MM.1S (cell line): ENCODE results near the gene RPTOR.

Experiments used
- DNase-seq: peaks from one replicate; pipeline ENCODE4 v3.0.0-alpha.2; 2015
- H2AFZ ChIP-seq: fragments of 300-600 bp; sonication (generic); 2 replicates; pipeline ENCODE4 v1.6.0; 2016; ENCODE audit warnings: antibody characterized with exemption, low read length
- H3F3A ChIP-seq: fragments of 300-600 bp; sonication (generic); 2 replicates; pipeline ENCODE4 v1.6.1; 2016; ENCODE audit warnings: mild to moderate bottlenecking, antibody characterized with exemption, low read length, moderate library complexity, mixed read lengths; ENCODE audit not compliant: insufficient read depth
- H3K27ac ChIP-seq: fragments of 300-600 bp; sonication (generic); 2 replicates; pipeline ENCODE4 v1.5.1; 2016; ENCODE audit warnings: mild to moderate bottlenecking, low read length
- H3K27me3 ChIP-seq: fragments of 300-600 bp; sonication (generic); replicated peaks from 2 replicates; pipeline ENCODE4 v1.6.0; 2016; ENCODE audit warnings: low read length; ENCODE audit not compliant: insufficient read depth
- H3K36me3 ChIP-seq: fragments of 300-600 bp; sonication (generic); replicated peaks from 2 replicates; pipeline ENCODE4 v1.6.1; 2016; ENCODE audit warnings: mild to moderate bottlenecking, low read length, mixed read lengths; ENCODE audit not compliant: insufficient read depth
- H3K4me1 ChIP-seq: fragments of 300-600 bp; sonication (generic); 2 replicates; pipeline ENCODE4 v1.6.1; 2016; ENCODE audit warnings: low read length, mixed read lengths
- H3K4me2 ChIP-seq: fragments of 300-600 bp; sonication (generic); 2 replicates; pipeline ENCODE4 v1.6.0; 2016; ENCODE audit warnings: low read depth, low read length
- H3K4me3 ChIP-seq: fragments of 300-600 bp; sonication (generic); 2 replicates; pipeline ENCODE4 v1.5.1; 2016; ENCODE audit warnings: low read length, mixed read lengths
- H3K79me2 ChIP-seq: fragments of 300-600 bp; sonication (generic); 2 replicates; pipeline ENCODE4 v1.6.1; 2016; ENCODE audit warnings: mixed run types, low read length, mixed read lengths
- H3K9ac ChIP-seq: fragments of 300-600 bp; sonication (generic); 2 replicates; pipeline ENCODE4 v1.6.1; 2016; ENCODE audit warnings: low read length, mixed read lengths
- H3K9me2 ChIP-seq: fragments of 300-600 bp; sonication (generic); replicated peaks from 2 replicates; pipeline ENCODE4 v1.6.1; 2016; ENCODE audit warnings: mild to moderate bottlenecking, low read length, mixed read lengths; ENCODE audit not compliant: insufficient read depth
- H3K9me3 ChIP-seq: fragments of 300-600 bp; sonication (generic); replicated peaks from 2 replicates; pipeline ENCODE4 v1.6.1; 2016; ENCODE audit warnings: mild to moderate bottlenecking, low read length, mixed read lengths; ENCODE audit not compliant: insufficient read depth
- H4K20me1 ChIP-seq: fragments of 300-600 bp; sonication (generic); 2 replicates; pipeline ENCODE4 v1.6.1; 2016; ENCODE audit warnings: mild to moderate bottlenecking, low read length, moderate library complexity, mixed read lengths; ENCODE audit not compliant: insufficient read depth
- EZH2 ChIP-seq: fragments of 300-600 bp; sonication (generic); optimal IDR thresholded peaks from 2 replicates; pipeline ENCODE3; 2017; ENCODE audit warnings: low read depth, mild to moderate bottlenecking, antibody characterized with exemption, low read length, mixed read lengths
- EZH2phosphoT487 ChIP-seq: fragments of 300-600 bp; sonication (generic); IDR thresholded peaks from 2 replicates; pipeline ENCODE4 v1.6.1; 2018; ENCODE audit warnings: antibody characterized with exemption, low read length
- TF ChIP-seq, protein P1 (sequence below): fragments of 300-600 bp; sonication (generic); IDR thresholded peaks from 2 replicates; pipeline ENCODE4 v1.5.1; 2016; ENCODE audit warnings: antibody characterized with exemption, low read length, mixed read lengths

The RPTOR gene

DNA sequence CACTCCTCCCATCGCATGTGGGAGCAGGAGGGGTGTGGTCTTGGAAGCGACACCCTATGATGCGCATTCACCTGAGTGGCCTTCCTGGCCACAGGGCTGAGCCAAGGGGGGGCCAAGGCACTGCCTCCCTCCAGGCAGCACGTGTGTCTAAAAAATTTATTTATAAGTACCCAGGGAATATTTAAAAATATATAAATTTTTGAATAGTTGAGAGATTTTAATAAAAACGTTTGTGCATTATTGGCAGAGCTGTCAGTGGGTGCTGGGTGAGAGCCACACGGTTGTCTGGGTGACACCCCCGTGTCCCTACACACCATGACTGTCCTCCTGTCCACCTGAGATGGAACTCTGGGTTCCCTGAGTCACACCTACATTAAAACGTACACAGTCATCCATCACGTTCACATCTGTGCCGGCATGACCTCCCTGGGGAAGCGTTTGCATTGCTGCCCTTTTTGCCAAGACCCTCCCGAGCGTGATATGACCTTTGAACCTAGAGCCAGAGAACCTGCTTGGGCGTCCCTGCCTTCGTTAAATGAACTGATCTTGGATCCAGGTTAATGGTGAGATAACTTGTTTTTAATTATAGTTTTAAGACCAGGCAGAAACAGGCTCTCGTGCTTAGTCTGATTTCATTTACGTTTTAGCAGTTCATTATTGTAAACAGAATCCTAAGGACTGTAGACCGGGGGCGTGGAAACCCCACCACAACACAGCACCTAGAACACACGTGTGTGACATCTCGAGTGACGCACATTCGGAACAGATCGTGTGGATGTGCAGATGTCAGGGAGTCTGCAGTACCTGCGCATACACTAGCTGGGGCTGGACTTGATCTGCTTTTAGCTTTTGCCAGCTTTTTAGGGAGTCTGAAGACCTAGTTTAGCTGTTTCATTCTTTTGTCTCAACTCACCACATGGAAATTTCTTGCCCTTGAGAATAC is 254.2 kb downstream of the RPTOR start:
- Histone ChIP-seq H3K36me3 (no peaks in the 10 kb centered on the region), H3K9ac (no peak overlapping the region), H3F3A (no peaks in the 10 kb centered on the region), H4K20me1 (no peaks in the 10 kb centered on the region), H3K27ac (no peak overlapping the region), H3K9me3 (no peaks in the 10 kb centered on the region), H3K4me3 (no peak overlapping the region), H3K9me2 (no peaks in the 10 kb centered on the region), H2AFZ (no peak overlapping the region), H3K27me3 (no peaks in the 10 kb centered on the region), H3K79me2 (no peaks in the 10 kb centered on the region), H3K4me2 (no peak overlapping the region), H3K4me1 (no peaks in the 10 kb centered on the region)
- DNase-seq: no peak
- TF ChIP-seq, protein P1, sequence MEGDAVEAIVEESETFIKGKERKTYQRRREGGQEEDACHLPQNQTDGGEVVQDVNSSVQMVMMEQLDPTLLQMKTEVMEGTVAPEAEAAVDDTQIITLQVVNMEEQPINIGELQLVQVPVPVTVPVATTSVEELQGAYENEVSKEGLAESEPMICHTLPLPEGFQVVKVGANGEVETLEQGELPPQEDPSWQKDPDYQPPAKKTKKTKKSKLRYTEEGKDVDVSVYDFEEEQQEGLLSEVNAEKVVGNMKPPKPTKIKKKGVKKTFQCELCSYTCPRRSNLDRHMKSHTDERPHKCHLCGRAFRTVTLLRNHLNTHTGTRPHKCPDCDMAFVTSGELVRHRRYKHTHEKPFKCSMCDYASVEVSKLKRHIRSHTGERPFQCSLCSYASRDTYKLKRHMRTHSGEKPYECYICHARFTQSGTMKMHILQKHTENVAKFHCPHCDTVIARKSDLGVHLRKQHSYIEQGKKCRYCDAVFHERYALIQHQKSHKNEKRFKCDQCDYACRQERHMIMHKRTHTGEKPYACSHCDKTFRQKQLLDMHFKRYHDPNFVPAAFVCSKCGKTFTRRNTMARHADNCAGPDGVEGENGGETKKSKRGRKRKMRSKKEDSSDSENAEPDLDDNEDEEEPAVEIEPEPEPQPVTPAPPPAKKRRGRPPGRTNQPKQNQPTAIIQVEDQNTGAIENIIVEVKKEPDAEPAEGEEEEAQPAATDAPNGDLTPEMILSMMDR: no peak
- no peak for TF ChIP-seq EZH2phosphoT487
- no peak for TF ChIP-seq EZH2

DNA sequence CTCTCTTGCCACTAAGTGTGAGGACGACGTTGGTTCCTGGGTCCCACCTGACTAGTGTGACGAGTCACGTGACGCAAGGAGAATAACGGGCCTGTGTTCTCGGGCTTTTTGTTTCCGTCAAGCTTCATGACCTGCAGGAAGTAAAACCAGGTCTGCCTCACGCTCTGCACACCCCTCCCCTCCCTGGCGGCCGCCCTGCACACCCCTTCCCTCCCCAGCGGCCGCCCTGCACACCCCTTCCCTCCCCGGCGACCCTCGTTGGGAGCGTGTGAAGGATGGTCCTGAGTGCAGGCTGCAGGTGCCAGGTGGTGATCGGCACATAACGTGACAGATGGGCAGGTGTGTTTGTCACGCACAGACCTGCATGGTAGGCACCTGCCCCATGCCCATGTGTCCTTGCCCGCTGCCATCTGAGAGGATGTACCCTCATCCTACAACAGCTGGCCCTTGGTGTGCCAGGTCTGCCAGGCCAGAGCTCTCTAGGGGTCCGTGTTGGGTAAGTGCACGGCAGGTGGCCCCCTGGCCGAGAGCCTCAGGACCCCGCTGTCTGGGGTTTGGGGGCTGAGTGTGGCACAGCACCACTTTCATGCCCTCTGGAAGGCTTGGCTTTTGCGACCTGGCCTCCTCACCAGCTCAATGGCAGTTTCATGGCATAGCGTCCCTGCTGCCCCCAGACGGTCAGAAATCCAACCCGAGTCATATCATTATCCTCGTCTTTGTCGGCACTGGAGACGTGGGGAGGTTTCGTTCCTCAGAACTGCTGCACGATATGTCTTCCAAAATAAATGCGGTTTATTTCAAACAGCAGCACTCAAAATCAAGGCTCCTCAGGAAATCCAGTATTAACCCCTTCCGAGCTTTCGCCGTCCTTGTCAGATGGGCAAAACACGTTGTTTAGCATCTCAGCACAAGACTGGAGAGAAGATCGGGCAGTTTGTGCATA is 255.2 kb downstream of the RPTOR start:
- Histone ChIP-seq H3K27me3 (no peaks in the 10 kb centered on the region), H3K79me2 (no peaks in the 10 kb centered on the region), H3K9me3 (no peaks in the 10 kb centered on the region), H3F3A (no peaks in the 10 kb centered on the region), H3K9ac (no peak overlapping the region), H2AFZ (no peak overlapping the region), H3K9me2 (no peaks in the 10 kb centered on the region), H3K4me1 (no peaks in the 10 kb centered on the region), H3K36me3 (no peaks in the 10 kb centered on the region), H3K27ac (no peak overlapping the region), H3K4me3 (no peak overlapping the region), H3K4me2 (no peak overlapping the region), H4K20me1 (no peaks in the 10 kb centered on the region)
- DNase-seq: no peak
- TF ChIP-seq, protein P1: no peak
- TF ChIP-seq EZH2phosphoT487 (no peak), EZH2 (no peak)

DNA sequence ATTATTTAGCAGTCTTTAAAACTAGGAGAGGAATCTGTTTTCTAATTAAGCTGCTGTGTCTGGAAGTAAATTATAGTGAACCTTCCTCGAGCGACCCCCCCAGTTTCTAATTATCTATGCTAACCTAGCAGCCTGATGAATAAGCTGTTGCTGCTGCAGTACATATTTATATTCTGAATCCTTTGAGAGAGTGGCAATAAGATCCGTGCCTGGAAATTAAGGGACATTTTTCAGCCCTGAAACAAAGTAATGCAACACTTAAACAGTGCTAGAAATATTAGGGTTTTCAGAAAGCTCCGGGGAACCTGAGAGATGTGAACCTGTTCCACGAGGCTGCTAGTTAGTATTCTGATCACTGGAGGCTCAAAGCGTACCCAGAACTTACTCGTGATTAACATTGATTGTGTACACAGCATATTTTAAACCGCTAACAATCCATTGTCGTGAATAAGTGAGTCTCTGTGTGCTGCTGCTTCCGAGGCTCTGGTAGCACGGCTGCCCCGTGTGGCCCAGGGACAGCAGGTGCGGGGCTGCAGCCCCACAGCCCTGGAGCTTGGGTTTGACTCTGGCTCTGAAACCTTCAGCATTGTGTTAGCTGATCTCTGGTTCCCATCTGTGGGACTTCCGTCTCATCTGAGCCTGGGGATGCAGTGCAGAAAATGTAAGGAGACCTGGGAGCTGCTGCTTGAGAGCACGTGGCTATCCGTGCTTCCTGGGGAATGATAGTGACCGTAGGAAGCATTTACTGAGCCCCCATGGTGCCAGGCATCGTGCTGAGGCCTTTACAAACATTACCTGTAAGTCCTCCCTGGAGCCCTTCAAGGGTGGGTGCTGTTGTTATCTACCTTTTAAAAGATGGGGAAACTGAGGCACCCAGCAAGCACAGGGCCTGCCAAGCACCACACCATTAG is 256.1 kb downstream of the RPTOR start:
- Histone ChIP-seq H3K27me3 (no peaks in the 10 kb centered on the region), H3K9me3 (no peaks in the 10 kb centered on the region), H3K4me1 (no peaks in the 10 kb centered on the region), H3K4me3 (no peak overlapping the region), H2AFZ (no peak overlapping the region), H3K9ac (no peak overlapping the region), H3K9me2 (no peaks in the 10 kb centered on the region), H3K36me3 (no peaks in the 10 kb centered on the region), H3K4me2 (no peak overlapping the region), H3K27ac (no peak overlapping the region), H4K20me1 (no peaks in the 10 kb centered on the region), H3F3A (no peaks in the 10 kb centered on the region), H3K79me2 (no peaks in the 10 kb centered on the region)
- no peak for DNase-seq
- TF ChIP-seq, protein P1: no peak
- no peak for TF ChIP-seq EZH2
- TF ChIP-seq EZH2phosphoT487: no peak
